Nephron progenitor cell (in vitro differentiated cells): ENCODE measurements around the gene RNF186.
A peak's percentile ranks its signal among the peaks of the same experiment; 100 is the strongest.

Experiments
- DNase-seq: peaks from one replicate; pipeline ENCODE4 v3.0.0; 2021
- H3K27ac Mint-ChIP-seq: 2 replicates; pipeline ENCODE4 v1.8.0; 2021; ENCODE audit warnings: mild to moderate bottlenecking, moderate library complexity, mixed read lengths
- H3K27me3 Mint-ChIP-seq: 2 replicates; pipeline ENCODE4 v1.8.0; 2021; ENCODE audit warnings: mild to moderate bottlenecking, low read depth, mixed read lengths; ENCODE audit not compliant: poor library complexity
- H3K36me3 Mint-ChIP-seq: 2 replicates; pipeline ENCODE4 v1.8.0; 2021; ENCODE audit warnings: low read depth, mixed read lengths
- H3K4me1 Mint-ChIP-seq: 2 replicates; pipeline ENCODE4 v1.8.0; 2021; ENCODE audit warnings: mixed read lengths
- H3K4me3 Mint-ChIP-seq: 2 replicates; pipeline ENCODE4 v1.8.0; 2021; ENCODE audit warnings: mild to moderate bottlenecking, moderate library complexity, mixed read lengths
- H3K9me3 Mint-ChIP-seq: 2 replicates; pipeline ENCODE4 v1.8.0; 2021; ENCODE audit warnings: mild to moderate bottlenecking, moderate library complexity, mixed read lengths
- CTCF ChIP-seq: fragments of 200-600 bp; sonication (generic); IDR thresholded peaks from 2 replicates; pipeline ENCODE4 v1.5.0; 2021; ENCODE audit warnings: antibody characterized with exemption

Gene RNF186

DNA sequence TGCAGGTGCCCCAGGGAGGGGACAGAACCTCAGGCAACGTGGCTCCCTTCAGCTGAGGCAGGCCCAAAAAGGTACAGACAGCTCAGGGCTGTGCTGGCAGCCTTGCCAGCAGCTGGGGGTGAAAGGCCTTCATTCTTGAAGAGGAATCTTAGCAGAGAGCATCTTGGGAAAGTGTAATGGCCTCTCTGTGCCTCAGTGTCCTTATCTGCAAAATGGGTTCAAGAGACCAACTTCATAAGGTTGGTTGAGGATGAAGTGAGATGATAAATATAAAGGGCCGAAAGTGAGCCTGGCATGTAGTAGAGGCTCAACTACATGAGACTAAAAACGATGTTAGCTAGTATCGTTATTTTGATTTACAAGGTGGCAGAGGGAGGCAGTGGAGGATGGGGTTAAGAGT, 41.6 kb downstream of the RNF186 start:
- Mint-ChIP-seq H3K27me3 (peaks cover 11% of the 10 kb centered on the region), H3K36me3 (no peaks in the 10 kb centered on the region), H3K27ac (no peak overlapping the region), H3K4me3 (no peak overlapping the region), H3K9me3 (no peaks in the 10 kb centered on the region), H3K4me1 (peaks cover 36% of the 10 kb centered on the region)
- TF ChIP-seq CTCF, result no peak
- no peak for DNase-seq

DNA sequence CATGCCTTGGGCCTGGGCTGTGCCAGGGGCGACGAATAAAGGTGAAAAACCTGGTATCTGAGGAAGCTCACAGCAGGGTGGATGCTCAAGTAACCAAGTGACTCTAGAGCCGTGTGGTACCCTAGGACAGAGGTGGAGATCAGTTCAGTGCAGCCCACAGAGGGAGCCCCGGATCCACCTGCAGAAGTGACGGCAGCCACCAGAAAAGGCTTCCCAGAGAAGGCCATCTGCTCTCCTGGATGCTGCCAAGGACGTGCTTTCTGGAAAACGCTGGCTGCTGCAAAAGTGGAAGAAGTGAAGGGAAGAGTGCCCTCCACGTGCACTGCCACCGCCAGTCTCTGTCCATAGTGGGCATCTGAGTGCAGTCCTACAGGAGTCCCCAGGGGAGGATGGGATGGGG, 43.0 kb downstream of the RNF186 start:
- no peaks in the 10 kb centered on the region for H3K36me3 Mint-ChIP-seq
- no peak overlapping the region for H3K27ac Mint-ChIP-seq
- TF ChIP-seq CTCF, result no peak
- H3K4me1 Mint-ChIP-seq, result peaks cover 43% of the 10 kb centered on the region
- H3K27me3 Mint-ChIP-seq, result peaks cover 8% of the 10 kb centered on the region
- H3K9me3 Mint-ChIP-seq, result no peaks in the 10 kb centered on the region
- no peak for DNase-seq
- no peak overlapping the region for H3K4me3 Mint-ChIP-seq

DNA sequence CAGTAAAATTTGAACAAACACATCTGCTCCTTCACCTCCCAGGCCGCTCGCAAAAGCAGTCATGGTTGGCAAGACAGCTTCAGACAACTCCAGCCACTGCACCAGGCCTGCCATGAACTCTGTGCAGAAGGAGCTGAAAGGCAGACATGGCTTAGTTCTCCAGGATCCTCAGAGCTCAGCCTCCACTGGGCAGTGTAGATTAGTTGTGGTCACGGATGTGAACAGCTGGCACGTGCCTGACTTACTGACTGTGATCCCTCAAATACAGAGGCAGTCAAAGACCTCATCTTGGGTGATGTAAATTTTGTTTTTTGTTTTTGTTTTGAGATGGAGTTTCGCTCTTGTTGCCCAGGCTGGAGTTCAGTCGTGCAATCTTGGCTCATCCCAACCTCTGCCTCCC, 43.7 kb downstream of the RNF186 start:
- no peak for DNase-seq
- TF ChIP-seq CTCF, result no peak
- H3K36me3 Mint-ChIP-seq, result no peaks in the 10 kb centered on the region
- H3K27me3 Mint-ChIP-seq, result peaks cover 11% of the 10 kb centered on the region
- H3K4me1 Mint-ChIP-seq, result peaks cover 45% of the 10 kb centered on the region
- no peak overlapping the region for H3K27ac Mint-ChIP-seq
- no peak overlapping the region for H3K4me3 Mint-ChIP-seq
- no peaks in the 10 kb centered on the region for H3K9me3 Mint-ChIP-seq

GRCh38 chr1:19770436-19771190, 44.5 kb downstream of the RNF186 start:
- no peak for DNase-seq
- Mint-ChIP-seq H3K36me3 (no peaks in the 10 kb centered on the region), H3K27me3 (peaks cover 12% of the 10 kb centered on the region), H3K27ac (no peak overlapping the region), H3K4me3 (no peak overlapping the region), H3K4me1 (peaks cover 49% of the 10 kb centered on the region), H3K9me3 (no peaks in the 10 kb centered on the region)
- TF ChIP-seq CTCF, result no peak

DNA sequence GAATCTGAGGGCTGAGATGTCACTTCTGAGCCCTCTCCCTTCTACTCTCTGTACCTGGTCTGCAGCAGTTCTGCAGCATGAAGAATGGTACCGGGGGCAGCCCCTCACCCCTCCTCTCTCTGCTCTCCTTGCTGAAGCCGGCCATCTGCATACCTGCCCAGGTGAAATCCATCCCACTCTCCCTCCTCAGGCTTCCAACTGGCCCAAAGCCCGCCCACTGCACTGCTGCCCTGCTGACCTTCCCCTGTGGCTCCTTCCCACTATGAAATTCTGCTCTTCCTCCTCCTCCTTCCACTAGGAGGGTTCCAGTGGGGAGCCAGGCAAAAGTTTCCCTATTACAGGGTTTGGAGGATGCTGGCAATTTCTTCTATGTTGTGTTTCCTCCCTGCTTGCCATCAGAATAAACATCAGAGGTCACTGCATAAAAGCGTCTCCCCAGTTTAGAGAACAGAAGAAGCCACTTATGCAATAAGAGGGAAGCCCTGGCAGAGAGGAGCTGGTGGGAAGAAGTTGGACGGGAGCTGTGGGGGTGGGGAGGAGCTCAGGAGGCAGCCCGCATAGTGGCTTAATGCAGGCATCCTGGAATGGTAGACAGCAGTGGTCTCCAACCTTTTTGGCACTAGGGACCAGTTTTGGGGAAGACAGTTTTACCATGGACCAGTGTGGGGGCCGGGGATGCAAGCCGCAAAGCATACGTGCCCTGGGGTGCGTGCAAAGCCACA, 45.7 kb downstream of the RNF186 start:
- Mint-ChIP-seq H3K27me3 (peaks cover 14% of the 10 kb centered on the region), H3K4me1 (peaks cover 58% of the 10 kb centered on the region), H3K9me3 (no peaks in the 10 kb centered on the region), H3K36me3 (no peaks in the 10 kb centered on the region), H3K27ac (peak overlapping the region; percentile 87), H3K4me3 (no peak overlapping the region)
- no peak for DNase-seq
- TF ChIP-seq CTCF, result no peak
